GM12878 (cell line): ENCODE measurements around the gene EHD4. TPM values are rescaled to one million over a fixed set of nuclear protein-coding genes. Genes with fewer than 3 reads are reported as not detected.

Experiments used
- ASH2L ChIP-seq: fragments of 300-600, 200-600 bp; sonication (generic); IDR thresholded peaks from 2 replicates; pipeline ENCODE4 v1.6.1; 2017; ENCODE audit warnings: low read depth, mild to moderate bottlenecking, borderline replicate concordance
- CHD1 ChIP-seq: IDR thresholded peaks from 2 replicates; pipeline ENCODE4 v1.6.1; 2012; ENCODE audit warnings: low read depth, low read length, improper control_type of control experiment
- GATAD2B ChIP-seq: fragments of 450-650 bp; conservative IDR thresholded peaks from 2 replicates; pipeline ENCODE4 v1.6.1; 2017; ENCODE audit warnings: low read depth, mild to moderate bottlenecking, moderate library complexity
- IKZF1 ChIP-seq: fragments of 450-650 bp; conservative IDR thresholded peaks from 2 replicates; pipeline ENCODE4 v1.6.1; 2017; ENCODE audit warnings: antibody characterized with exemption, mild to moderate bottlenecking
- KAT2A ChIP-seq: conservative IDR thresholded peaks from 2 replicates; pipeline ENCODE4 v1.6.1; 2011; ENCODE audit warnings: low read depth, low read length; ENCODE audit not compliant: control insufficient read depth
- NFYA ChIP-seq: IDR thresholded peaks from 2 replicates; pipeline ENCODE4 v1.6.1; 2011; ENCODE audit warnings: low read depth, mild to moderate bottlenecking, low read length, improper control_type of control experiment, borderline replicate concordance
- NR2F1 ChIP-seq: fragments of 450-650 bp; conservative IDR thresholded peaks from 2 replicates; pipeline ENCODE4 v1.6.1; 2017; ENCODE audit warnings: mild to moderate bottlenecking
- NRF1 ChIP-seq: conservative IDR thresholded peaks from 2 replicates; pipeline ENCODE4 v1.6.1; 2011; ENCODE audit warnings: mild to moderate bottlenecking, low read depth, low read length, improper control_type of control experiment
- PAX8 ChIP-seq: fragments of 450-650 bp; IDR thresholded peaks from 2 replicates; pipeline ENCODE4 v1.6.1; 2017; ENCODE audit warnings: mild to moderate bottlenecking, moderate library complexity
- PKNOX1 ChIP-seq: fragments of 450-650 bp; IDR thresholded peaks from 2 replicates; pipeline ENCODE4 v1.6.1; 2016; ENCODE audit warnings: mild to moderate bottlenecking
- POLR2AphosphoS5 ChIP-seq: IDR thresholded peaks from 2 replicates; pipeline ENCODE4 v1.6.1; 2011; ENCODE audit warnings: mild to moderate bottlenecking, low read length, inconsistent platforms
- RAD51 ChIP-seq: fragments of 450-650 bp; IDR thresholded peaks from 2 replicates; pipeline ENCODE4 v1.6.1; 2016; ENCODE audit warnings: moderate library complexity, mild to moderate bottlenecking, inconsistent platforms
- RB1 ChIP-seq: fragments of 450-650 bp; formaldehyde crosslinking; IDR thresholded peaks from 2 replicates; pipeline ENCODE4 v1.6.1; 2017; ENCODE audit warnings: mild to moderate bottlenecking, borderline replicate concordance
- SIX5 ChIP-seq: IDR thresholded peaks from 2 replicates; pipeline ENCODE4 v1.6.1; 2011; ENCODE audit warnings: mild to moderate bottlenecking, low read depth, low read length, moderate library complexity; ENCODE audit not compliant: severe bottlenecking
- SP1 ChIP-seq: IDR thresholded peaks from one replicate; pipeline ENCODE4 v1.6.1; 2011; ENCODE audit warnings: low read depth, low read length
- TARDBP ChIP-seq: IDR thresholded peaks from 2 replicates; pipeline ENCODE4 v1.6.1; 2016; ENCODE audit warnings: borderline replicate concordance
- ZBED1 ChIP-seq: IDR thresholded peaks from 2 replicates; pipeline ENCODE4 v1.6.1; 2016; ENCODE audit warnings: borderline replicate concordance
- polyA plus RNA-seq, 11 experiments: library from polyadenylated mRNA; depleted of rRNA in 4 of 11; unstranded in 6 of 11; stranded (reverse) in 5 of 11; fragments of >200 nt; fragmentation: Nextera tagmentation in 4 of 11; fragmentation: Illumina TruSeq in 1 of 11; extraction: Ambion mirVana in 4 of 11; extraction: Trizol in 1 of 11; gene quantifications; 1 replicate in 1 of 11; 2 replicates in 10 of 11; pipeline versions ENCODE4 v1.2.1 to v1.2.3, GENCODE V29; 2011 to 2016; ENCODE audit warnings: inconsistent platforms in 2 of 11, missing spikeins in 2 of 11, low read depth in 1 of 11
- total RNA-seq, 4 experiments: library from RNA; depleted of rRNA in 3 of 4; stranded (reverse); fragments of >200 nt in 3 of 4; fragmentation: Illumina TruSeq in 1 of 4; extraction: Trizol in 1 of 4; gene quantifications; 2 replicates each; pipeline versions ENCODE4 v1.2.1 to v1.2.3, GENCODE V29; 2013 to 2021
- TF ChIP-seq, protein P1 (sequence below): IDR thresholded peaks from 2 replicates; pipeline ENCODE4 v1.6.1; 2012; ENCODE audit warnings: improper control_type of control experiment, low read depth, low read length; ENCODE audit not compliant: insufficient replicate concordance
- TF ChIP-seq, protein P2 (sequence below): fragments of 450-650 bp; IDR thresholded peaks from 2 replicates; pipeline ENCODE4 v1.6.1; 2016; ENCODE audit warnings: mild to moderate bottlenecking, moderate library complexity, borderline replicate concordance
- TF ChIP-seq, protein P3 (sequence below): IDR thresholded peaks from 2 replicates; pipeline ENCODE4 v1.6.1; 2011; ENCODE audit warnings: mild to moderate bottlenecking, low read depth, low read length, moderate library complexity; ENCODE audit not compliant: insufficient replicate concordance

EHD4 gene
- total and polyA plus RNA-seq, 10 of the 15 experiments (the other 5 are each of a cell fraction or from before 2014, with no cell fraction given), result 4.2 to 62.9 (median 44.7) TPM

DNA sequence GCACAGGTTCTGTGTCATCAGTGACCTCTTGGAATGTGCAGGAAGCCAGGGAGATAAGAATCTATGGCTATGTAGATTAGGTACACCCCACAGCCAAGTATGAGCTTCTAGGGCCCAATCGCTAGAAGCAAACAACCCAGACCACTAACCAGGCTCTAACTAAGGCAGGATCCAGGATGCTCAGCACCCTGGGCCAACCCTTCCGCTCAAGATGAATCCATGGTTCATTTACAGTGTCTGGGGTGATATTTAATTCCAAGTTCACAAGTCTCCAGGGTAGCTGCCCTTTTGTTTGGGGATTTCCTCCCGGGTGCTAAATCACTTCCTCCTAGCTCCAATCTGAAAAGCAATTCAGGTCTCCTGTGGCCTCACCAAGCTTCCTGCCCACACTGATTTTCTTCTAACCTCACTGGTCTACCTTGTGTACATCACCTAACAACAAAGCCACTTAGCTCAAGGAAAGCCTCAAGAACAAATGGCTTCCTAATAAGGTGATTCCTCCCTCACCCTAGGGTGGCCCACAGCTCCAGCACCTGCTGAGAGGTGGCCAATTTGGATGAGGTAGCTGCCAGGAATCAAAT, 2.4 kb downstream of the EHD4 start (continued):
- TF ChIP-seq, protein P1, sequence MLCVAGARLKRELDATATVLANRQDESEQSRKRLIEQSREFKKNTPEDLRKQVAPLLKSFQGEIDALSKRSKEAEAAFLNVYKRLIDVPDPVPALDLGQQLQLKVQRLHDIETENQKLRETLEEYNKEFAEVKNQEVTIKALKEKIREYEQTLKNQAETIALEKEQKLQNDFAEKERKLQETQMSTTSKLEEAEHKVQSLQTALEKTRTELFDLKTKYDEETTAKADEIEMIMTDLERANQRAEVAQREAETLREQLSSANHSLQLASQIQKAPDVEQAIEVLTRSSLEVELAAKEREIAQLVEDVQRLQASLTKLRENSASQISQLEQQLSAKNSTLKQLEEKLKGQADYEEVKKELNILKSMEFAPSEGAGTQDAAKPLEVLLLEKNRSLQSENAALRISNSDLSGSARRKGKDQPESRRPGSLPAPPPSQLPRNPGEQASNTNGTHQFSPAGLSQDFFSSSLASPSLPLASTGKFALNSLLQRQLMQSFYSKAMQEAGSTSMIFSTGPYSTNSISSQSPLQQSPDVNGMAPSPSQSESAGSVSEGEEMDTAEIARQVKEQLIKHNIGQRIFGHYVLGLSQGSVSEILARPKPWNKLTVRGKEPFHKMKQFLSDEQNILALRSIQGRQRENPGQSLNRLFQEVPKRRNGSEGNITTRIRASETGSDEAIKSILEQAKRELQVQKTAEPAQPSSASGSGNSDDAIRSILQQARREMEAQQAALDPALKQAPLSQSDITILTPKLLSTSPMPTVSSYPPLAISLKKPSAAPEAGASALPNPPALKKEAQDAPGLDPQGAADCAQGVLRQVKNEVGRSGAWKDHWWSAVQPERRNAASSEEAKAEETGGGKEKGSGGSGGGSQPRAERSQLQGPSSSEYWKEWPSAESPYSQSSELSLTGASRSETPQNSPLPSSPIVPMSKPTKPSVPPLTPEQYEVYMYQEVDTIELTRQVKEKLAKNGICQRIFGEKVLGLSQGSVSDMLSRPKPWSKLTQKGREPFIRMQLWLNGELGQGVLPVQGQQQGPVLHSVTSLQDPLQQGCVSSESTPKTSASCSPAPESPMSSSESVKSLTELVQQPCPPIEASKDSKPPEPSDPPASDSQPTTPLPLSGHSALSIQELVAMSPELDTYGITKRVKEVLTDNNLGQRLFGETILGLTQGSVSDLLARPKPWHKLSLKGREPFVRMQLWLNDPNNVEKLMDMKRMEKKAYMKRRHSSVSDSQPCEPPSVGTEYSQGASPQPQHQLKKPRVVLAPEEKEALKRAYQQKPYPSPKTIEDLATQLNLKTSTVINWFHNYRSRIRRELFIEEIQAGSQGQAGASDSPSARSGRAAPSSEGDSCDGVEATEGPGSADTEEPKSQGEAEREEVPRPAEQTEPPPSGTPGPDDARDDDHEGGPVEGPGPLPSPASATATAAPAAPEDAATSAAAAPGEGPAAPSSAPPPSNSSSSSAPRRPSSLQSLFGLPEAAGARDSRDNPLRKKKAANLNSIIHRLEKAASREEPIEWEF, result no peak
- TF ChIP-seq CHD1 (no peak), PAX8 (no peak), SIX5 (no peak), RAD51 (no peak), SP1 (no peak), IKZF1 (peak; percentile 89), POLR2AphosphoS5 (peak; percentile 85), PKNOX1 (peak; percentile 67), RB1 (peak; percentile 22; the same call in 1 of the 2 replicates), NFYA (no peak), NRF1 (no peak), KAT2A (no peak), ASH2L (no peak), TARDBP (no peak), ZBED1 (no peak), GATAD2B (no peak), NR2F1 (peak; percentile 53)
- TF ChIP-seq, protein P2, sequence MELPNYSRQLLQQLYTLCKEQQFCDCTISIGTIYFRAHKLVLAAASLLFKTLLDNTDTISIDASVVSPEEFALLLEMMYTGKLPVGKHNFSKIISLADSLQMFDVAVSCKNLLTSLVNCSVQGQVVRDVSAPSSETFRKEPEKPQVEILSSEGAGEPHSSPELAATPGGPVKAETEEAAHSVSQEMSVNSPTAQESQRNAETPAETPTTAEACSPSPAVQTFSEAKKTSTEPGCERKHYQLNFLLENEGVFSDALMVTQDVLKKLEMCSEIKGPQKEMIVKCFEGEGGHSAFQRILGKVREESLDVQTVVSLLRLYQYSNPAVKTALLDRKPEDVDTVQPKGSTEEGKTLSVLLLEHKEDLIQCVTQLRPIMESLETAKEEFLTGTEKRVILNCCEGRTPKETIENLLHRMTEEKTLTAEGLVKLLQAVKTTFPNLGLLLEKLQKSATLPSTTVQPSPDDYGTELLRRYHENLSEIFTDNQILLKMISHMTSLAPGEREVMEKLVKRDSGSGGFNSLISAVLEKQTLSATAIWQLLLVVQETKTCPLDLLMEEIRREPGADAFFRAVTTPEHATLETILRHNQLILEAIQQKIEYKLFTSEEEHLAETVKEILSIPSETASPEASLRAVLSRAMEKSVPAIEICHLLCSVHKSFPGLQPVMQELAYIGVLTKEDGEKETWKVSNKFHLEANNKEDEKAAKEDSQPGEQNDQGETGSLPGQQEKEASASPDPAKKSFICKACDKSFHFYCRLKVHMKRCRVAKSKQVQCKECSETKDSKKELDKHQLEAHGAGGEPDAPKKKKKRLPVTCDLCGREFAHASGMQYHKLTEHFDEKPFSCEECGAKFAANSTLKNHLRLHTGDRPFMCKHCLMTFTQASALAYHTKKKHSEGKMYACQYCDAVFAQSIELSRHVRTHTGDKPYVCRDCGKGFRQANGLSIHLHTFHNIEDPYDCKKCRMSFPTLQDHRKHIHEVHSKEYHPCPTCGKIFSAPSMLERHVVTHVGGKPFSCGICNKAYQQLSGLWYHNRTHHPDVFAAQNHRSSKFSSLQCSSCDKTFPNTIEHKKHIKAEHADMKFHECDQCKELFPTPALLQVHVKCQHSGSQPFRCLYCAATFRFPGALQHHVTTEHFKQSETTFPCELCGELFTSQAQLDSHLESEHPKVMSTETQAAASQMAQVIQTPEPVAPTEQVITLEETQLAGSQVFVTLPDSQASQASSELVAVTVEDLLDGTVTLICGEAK, result no peak
- TF ChIP-seq, protein P3, sequence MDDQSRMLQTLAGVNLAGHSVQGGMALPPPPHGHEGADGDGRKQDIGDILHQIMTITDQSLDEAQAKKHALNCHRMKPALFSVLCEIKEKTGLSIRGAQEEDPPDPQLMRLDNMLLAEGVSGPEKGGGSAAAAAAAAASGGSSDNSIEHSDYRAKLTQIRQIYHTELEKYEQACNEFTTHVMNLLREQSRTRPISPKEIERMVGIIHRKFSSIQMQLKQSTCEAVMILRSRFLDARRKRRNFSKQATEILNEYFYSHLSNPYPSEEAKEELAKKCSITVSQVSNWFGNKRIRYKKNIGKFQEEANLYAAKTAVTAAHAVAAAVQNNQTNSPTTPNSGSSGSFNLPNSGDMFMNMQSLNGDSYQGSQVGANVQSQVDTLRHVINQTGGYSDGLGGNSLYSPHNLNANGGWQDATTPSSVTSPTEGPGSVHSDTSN, result no peak
